MCF 10A (cell line): Measurements from ENCODE around the gene TP53TG5. TPM values are rescaled to one million over a fixed set of nuclear protein-coding genes. Genes with fewer than 3 reads are reported as not detected.

Experiments used
- BruUV-seq: library from RNA; stranded (reverse); fragments of 400-500 nt; replicated peaks from 2 replicates; lab custom pipeline; 2021; lab: Mats Ljungman, UMichigan
- CTCF ChIA-PET: fragments of 300-600 bp; sonication (Branson Sonifier 250); formaldehyde crosslinking; extraction: SDS; loops from one replicate; lab custom pipeline; 2021; ENCODE audit warnings: antibody characterized with exemption, inconsistent platforms; lab: Yijun Ruan, JAX
- POLR2A ChIA-PET: fragments of 300-600, 350-650 bp; sonication (Branson Sonifier 250); formaldehyde crosslinking; extraction: SDS; loops from one replicate; lab custom pipeline; 2020; ENCODE audit warnings: antibody characterized with exemption, inconsistent platforms; lab: Yijun Ruan, JAX
- DNase-seq: peaks from one replicate; pipeline ENCODE4 v3.0.0-alpha.2; 2018; ENCODE audit not compliant: unreplicated experiment
- H3K27ac Mint-ChIP-seq: one replicate; pipeline ENCODE4 v1.8.0; 2022; ENCODE audit warnings: mild to moderate bottlenecking, low read depth, mixed read lengths; ENCODE audit not compliant: unreplicated experiment
- H3K27me3 Mint-ChIP-seq: one replicate; pipeline ENCODE4 v1.8.0; 2022; ENCODE audit warnings: mixed read lengths; ENCODE audit not compliant: insufficient read depth, unreplicated experiment
- H3K36me3 Mint-ChIP-seq: one replicate; pipeline ENCODE4 v1.8.0; 2022; ENCODE audit warnings: mild to moderate bottlenecking, moderate library complexity, mixed read lengths; ENCODE audit not compliant: insufficient read depth, unreplicated experiment
- H3K4me1 Mint-ChIP-seq: one replicate; pipeline ENCODE4 v1.8.0; 2022; ENCODE audit warnings: mixed read lengths; ENCODE audit not compliant: insufficient read depth, unreplicated experiment
- H3K4me3 Mint-ChIP-seq: one replicate; pipeline ENCODE4 v1.8.0; 2022; ENCODE audit warnings: mild to moderate bottlenecking, moderate library complexity, mixed read lengths; ENCODE audit not compliant: unreplicated experiment
- H3K9me3 Mint-ChIP-seq: one replicate; pipeline ENCODE4 v1.8.0; 2022; ENCODE audit warnings: mixed read lengths; ENCODE audit not compliant: unreplicated experiment
- intact Hi-C: fragments of 100-400 bp; cut with micrococcal nuclease; formaldehyde crosslinking; loops from 2 replicates; pipeline ENCODE4 v1.14.1; 2022
- total RNA-seq: library from RNA; stranded (reverse); gene quantifications from 2 replicates; pipeline ENCODE4 v1.2.3, GENCODE V29; 2022
- TF ChIP-seq, protein P1 (sequence below): fragments of 200-600 bp; IDR thresholded peaks from one replicate; pipeline ENCODE4 v1.8.0; 2022; ENCODE audit warnings: antibody characterized with exemption, mild to moderate bottlenecking; ENCODE audit not compliant: unreplicated experiment

The TP53TG5 gene
- total RNA-seq, 1 experiment from 2014 or later, result not detected

DNA sequence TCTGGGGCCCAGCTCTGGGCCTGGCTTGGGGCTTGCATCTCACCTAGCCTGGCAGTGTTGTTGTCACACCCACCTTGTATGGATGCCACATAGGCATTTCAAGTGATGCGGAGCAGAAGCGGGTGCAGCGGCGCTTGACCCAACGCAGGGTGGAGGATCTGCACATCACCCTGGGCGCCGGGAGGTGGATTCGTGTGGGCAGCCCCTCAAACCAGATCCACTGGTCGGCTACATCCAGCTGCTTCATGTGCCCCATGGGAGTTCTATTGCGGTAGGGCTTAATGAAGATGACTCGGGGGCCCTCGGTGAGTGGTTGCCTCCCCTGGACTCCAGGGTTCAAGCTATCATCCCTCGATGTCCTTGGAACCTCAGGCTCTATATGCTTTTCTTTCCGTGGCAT lies 3.2 kb downstream of the TP53TG5 start:
- H3K9me3 Mint-ChIP-seq, result no peaks in the 10 kb centered on the region
- H3K4me1 Mint-ChIP-seq, result peaks cover 5% of the 10 kb centered on the region
- intact Hi-C loops, result loop anchor here (1.0 kb wide), 2 partner anchors 62 to 396 kb away; no protein-coding TSS in a partner anchor
- no peaks in the 10 kb centered on the region for H3K27me3 Mint-ChIP-seq
- ChIA-PET CTCF (interaction anchor here (0.6 to 8.0 kb wide), 13 partner anchors 12 to 591 kb away, joined by 3 to 82 read pairs (median 3); partner anchors contain the start of genes DBNDD2 and SYS1), POLR2A (interaction anchor here (1.0 to 34.6 kb wide), 4 partner anchors 9 to 41 kb away, joined by 3 to 1328 read pairs (median 4); partner anchors contain the start of genes PIGT and SDC4)
- H3K36me3 Mint-ChIP-seq, result no peaks in the 10 kb centered on the region
- TF ChIP-seq, protein P1, sequence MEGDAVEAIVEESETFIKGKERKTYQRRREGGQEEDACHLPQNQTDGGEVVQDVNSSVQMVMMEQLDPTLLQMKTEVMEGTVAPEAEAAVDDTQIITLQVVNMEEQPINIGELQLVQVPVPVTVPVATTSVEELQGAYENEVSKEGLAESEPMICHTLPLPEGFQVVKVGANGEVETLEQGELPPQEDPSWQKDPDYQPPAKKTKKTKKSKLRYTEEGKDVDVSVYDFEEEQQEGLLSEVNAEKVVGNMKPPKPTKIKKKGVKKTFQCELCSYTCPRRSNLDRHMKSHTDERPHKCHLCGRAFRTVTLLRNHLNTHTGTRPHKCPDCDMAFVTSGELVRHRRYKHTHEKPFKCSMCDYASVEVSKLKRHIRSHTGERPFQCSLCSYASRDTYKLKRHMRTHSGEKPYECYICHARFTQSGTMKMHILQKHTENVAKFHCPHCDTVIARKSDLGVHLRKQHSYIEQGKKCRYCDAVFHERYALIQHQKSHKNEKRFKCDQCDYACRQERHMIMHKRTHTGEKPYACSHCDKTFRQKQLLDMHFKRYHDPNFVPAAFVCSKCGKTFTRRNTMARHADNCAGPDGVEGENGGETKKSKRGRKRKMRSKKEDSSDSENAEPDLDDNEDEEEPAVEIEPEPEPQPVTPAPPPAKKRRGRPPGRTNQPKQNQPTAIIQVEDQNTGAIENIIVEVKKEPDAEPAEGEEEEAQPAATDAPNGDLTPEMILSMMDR, result no peak
- H3K27ac Mint-ChIP-seq, result no peak overlapping the region
- no peak for DNase-seq
- no TSS peak for BruUV-seq
- H3K4me3 Mint-ChIP-seq, result no peak overlapping the region

DNA sequence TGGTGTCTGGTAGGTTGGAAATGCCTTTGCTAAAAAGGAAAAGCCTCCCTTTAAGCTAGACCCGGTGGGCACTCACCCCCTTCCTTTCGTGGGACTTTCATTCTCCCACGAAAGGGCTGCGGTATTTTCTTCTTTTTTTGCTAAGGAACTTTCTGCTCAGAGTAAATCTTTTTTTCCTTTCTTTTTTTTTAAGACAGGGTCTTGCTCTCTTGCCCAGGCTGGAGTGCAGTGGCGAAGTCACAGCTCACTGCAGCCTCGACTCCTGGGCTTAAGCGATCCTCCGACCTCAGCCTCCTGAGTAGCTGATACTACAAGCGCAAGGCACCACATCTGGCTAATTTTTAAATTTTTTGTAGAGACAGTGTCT lies 4.0 kb downstream of the TP53TG5 start:
- Mint-ChIP-seq H3K27ac (no peak overlapping the region), H3K9me3 (no peaks in the 10 kb centered on the region), H3K4me3 (peak overlapping the region; percentile 40), H3K27me3 (no peaks in the 10 kb centered on the region), H3K36me3 (peaks cover 1% of the 10 kb centered on the region), H3K4me1 (peaks cover 5% of the 10 kb centered on the region)
- no peak for DNase-seq
- ChIA-PET POLR2A (interaction anchor here (1.0 to 34.6 kb wide), 6 partner anchors 8 to 397 kb away, joined by 3 to 1328 read pairs (median 4); partner anchors contain the start of genes SDC4 and SYS1), CTCF (interaction anchor here (0.6 to 8.0 kb wide), 27 partner anchors 11 to 690 kb away, joined by 3 to 82 read pairs (median 4); partner anchors contain the start of genes DBNDD2 and SYS1)
- intact Hi-C loops, result loop anchor here (1.0 kb wide), 2 partner anchors 63 to 397 kb away; no protein-coding TSS in a partner anchor
- BruUV-seq, result no TSS peak
- TF ChIP-seq, protein P1, result no peak

DNA sequence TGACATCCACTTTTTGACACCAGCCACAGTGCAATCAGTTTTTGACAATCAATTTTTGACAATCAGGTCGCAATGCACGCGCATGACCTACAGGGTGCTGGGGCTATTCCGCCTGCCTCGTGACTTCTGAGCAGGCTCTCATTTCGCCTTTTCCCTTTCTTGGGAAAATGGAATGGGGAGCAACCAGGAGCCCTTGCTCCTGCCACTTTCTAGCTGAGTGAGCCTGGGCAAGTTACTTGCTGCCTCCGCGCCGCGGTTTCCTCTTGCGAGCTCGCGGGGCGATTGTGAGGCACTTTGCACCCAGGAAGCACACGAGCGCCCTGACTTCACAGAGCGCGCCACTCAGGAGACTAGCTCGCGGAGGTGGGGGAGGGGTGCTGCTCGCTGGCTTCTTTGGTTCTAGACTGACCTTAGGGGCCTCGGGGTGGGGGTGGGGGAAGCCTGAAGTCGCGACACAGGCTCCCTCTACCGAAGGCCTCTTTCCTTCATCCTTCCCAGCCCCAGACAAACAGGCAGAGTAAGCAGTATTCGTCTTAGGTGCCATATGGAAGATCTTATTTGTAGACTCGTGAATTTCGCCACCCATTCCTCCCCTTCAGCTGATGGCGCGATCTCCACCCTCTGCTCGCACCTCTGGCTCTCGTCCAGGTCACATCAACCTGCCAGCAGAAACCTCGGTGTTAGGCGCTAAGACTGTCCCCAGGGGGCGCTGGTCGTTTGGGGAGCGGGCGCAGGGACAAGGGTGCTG lies 4.6 kb downstream of the TP53TG5 start:
- intact Hi-C loops, result loop anchor here (1.0 kb wide), 2 partner anchors 64 to 398 kb away; no protein-coding TSS in a partner anchor
- POLR2A ChIA-PET, result interaction anchor here (0.9 to 34.6 kb wide), 7 partner anchors 10 to 397 kb away, joined by 3 to 1328 read pairs (median 4); partner anchors contain the start of genes SDC4 and SYS1
- CTCF ChIA-PET, result interaction anchor here (0.6 to 8.0 kb wide), 32 partner anchors 10 to 689 kb away, joined by 3 to 82 read pairs (median 4); partner anchors contain the start of genes DBNDD2 and SYS1
- Mint-ChIP-seq H3K27ac (no peak overlapping the region), H3K4me1 (peaks cover 5% of the 10 kb centered on the region), H3K27me3 (no peaks in the 10 kb centered on the region), H3K9me3 (no peaks in the 10 kb centered on the region), H3K4me3 (peak overlapping the region; percentile 40), H3K36me3 (peaks cover 7% of the 10 kb centered on the region)
- DNase-seq, result peak; percentile 92
- BruUV-seq, result no TSS peak
- TF ChIP-seq, protein P1, result peak; percentile 74
